ENCODE data around the gene GLG1. TPM values are rescaled to one million over a fixed set of nuclear protein-coding genes. Genes with fewer than 3 reads are reported as not detected.

Gene GLG1
- total RNA-seq, 1 experiment from 2014 or later = 135 TPM

- no peaks in the 10 kb centered on the region for H3K9me3 Mint-ChIP-seq
- H4K20me1 ChIP-seq (ENCODE audit: control insufficient read depth, insufficient read depth, insufficient read length) = no peaks in the 10 kb centered on the region
- no peak overlapping the region for H3K4me3 Mint-ChIP-seq
- H3K27me3 ChIP-seq (ENCODE audit: insufficient read depth, low read length) = no peaks in the 10 kb centered on the region
- H3K27ac ChIP-seq (ENCODE audit: insufficient read length, low read depth, low read length) = no peak overlapping the region
- no CpG with 5 or more reads among the region's 2 CpGs for WGBS (ENCODE audit: extremely low coverage, insufficient read length, low lambda C conversion rate)
- H3K18ac ChIP-seq (ENCODE audit: insufficient read length, low read depth, low read length) = no peak overlapping the region
- H3K4me1 Mint-ChIP-seq = peaks cover 22 to 23% of the 10 kb centered on the region in 2 experiments
- H2BK20ac ChIP-seq (ENCODE audit: low read depth, low read length, poor library complexity, severe bottlenecking) = no peak overlapping the region
- TF ChIP-seq CTCF (conservative IDR thresholded peaks at IDR 0.05) = no peak
- no peak overlapping the region for H2BK15ac ChIP-seq (ENCODE audit: low read depth, low read length)
- no peak overlapping the region for H2BK120ac ChIP-seq (ENCODE audit: low read depth, low read length, poor library complexity, severe bottlenecking)
- no peak overlapping the region for H4K5ac ChIP-seq (ENCODE audit: insufficient read length, low read depth, low read length)
- no peak overlapping the region for H3K9ac ChIP-seq (ENCODE audit: extremely low read depth, insufficient read length, low read length)
- no peak overlapping the region for H3K4ac ChIP-seq (ENCODE audit: low read depth, low read length)
- H3K4me1 ChIP-seq (ENCODE audit: insufficient read depth, low read length) = no peaks in the 10 kb centered on the region
- H4K8ac ChIP-seq (replicated peaks; ENCODE audit: insufficient read length, low read depth, low read length) = no peak overlapping the region
- no peak overlapping the region for H2AFZ ChIP-seq (ENCODE audit: low read length)
- no peak for DNase-seq
- H3K27me3 Mint-ChIP-seq (ENCODE audit: low read depth) = no peaks in the 10 kb centered on the region
- H2BK5ac ChIP-seq (ENCODE audit: insufficient read length, low read length) = no peak overlapping the region
- H3K36me3 Mint-ChIP-seq (ENCODE audit: insufficient read depth in 1 of 3, low read depth in 3 of 3) = no peaks in the 10 kb centered on the region
- H3K14ac ChIP-seq (ENCODE audit: insufficient read depth, low read length) = no peak overlapping the region
- no peak overlapping the region for H3K56ac ChIP-seq (ENCODE audit: insufficient read length, low read depth, low read length)
- no peaks in the 10 kb centered on the region for H3K9me3 ChIP-seq (ENCODE audit: control insufficient read depth, low read depth, low read length)
- no peak overlapping the region for H3T11ph ChIP-seq (ENCODE audit: low read length)
- H3K23ac ChIP-seq (ENCODE audit: insufficient read length, low read depth, low read length) = no peak overlapping the region
- H4K91ac ChIP-seq (ENCODE audit: insufficient read length, low read depth, low read length) = no peak overlapping the region
- peaks cover 25% of the 10 kb centered on the region; the same call in 1 of the 2 replicates for H3K79me2 ChIP-seq (ENCODE audit: insufficient read depth, low read length)
- no peak overlapping the region for H2AK5ac ChIP-seq (ENCODE audit: insufficient read length, low read length)
- no peak overlapping the region for H3K4me2 ChIP-seq (ENCODE audit: insufficient read depth, insufficient read length, low read length)
- H3K23me2 ChIP-seq (ENCODE audit: insufficient read length, low read depth, low read length, poor library complexity, severe bottlenecking) = no peaks in the 10 kb centered on the region
- H2BK12ac ChIP-seq (ENCODE audit: insufficient read length, low read depth, low read length) = no peak overlapping the region
- H3K79me1 ChIP-seq (ENCODE audit: insufficient read depth, low read depth, low read length, poor library complexity, severe bottlenecking) = peaks cover 15% of the 10 kb centered on the region
- H3K27ac Mint-ChIP-seq = no peak overlapping the region; a peak in 1 of 7 replicates
These were observed 32.8 kb downstream of the GLG1 start for GRCh38 chr16:74574146-74574545.

Measured in H9 (cell line).